Heart right ventricle (tissue), 16 donors: ENCODE results near the gene INSL3. TPM values are rescaled to one million over a fixed set of nuclear protein-coding genes. Genes with fewer than 3 reads are reported as not detected.

Experiments used
- ATAC-seq, 8 donors: fragments of 200-7000 bp; cut with Tn5 transposase; one replicate each; pipeline ENCODE4 v1.9.1; 2020; ENCODE audit warnings: mild to moderate bottlenecking in 8 of 8, moderate library complexity in 8 of 8, moderate number of reproducible peaks in 1 of 8
- DNase-seq, 2 donors: peaks; one replicate each; pipeline ENCODE4 v3.0.0-alpha.2; 2020
- H3K27ac ChIP-seq, 10 donors: fragments of 200-600 bp; sonication (generic) in 2 of 10; one replicate each; pipeline versions ENCODE4 v1.5.0 to v1.8.0; 2020 to 2022; ENCODE audit warnings: mild to moderate bottlenecking in 3 of 10
- H3K27me3 ChIP-seq, 7 donors: fragments of 200-600 bp; one replicate each; pipeline ENCODE4 v1.8.0; 2021 to 2022; ENCODE audit warnings: mild to moderate bottlenecking in 2 of 7
- H3K36me3 ChIP-seq, 9 donors: fragments of 200-600 bp; sonication (generic) in 1 of 9; one replicate each; pipeline versions ENCODE4 v1.5.0 to v1.8.0; 2020 to 2022; ENCODE audit warnings: mild to moderate bottlenecking in 2 of 9
- H3K4me1 ChIP-seq, 9 donors: fragments of 200-600 bp; sonication (generic) in 1 of 9; one replicate each; pipeline versions ENCODE4 v1.5.0 to v1.8.0; 2020 to 2022; ENCODE audit warnings: mild to moderate bottlenecking in 4 of 9
- H3K4me3 ChIP-seq, 10 donors: fragments of 200-600 bp; sonication (generic) in 2 of 10; one replicate each; pipeline versions ENCODE4 v1.5.0 to v1.8.0; 2020 to 2022; ENCODE audit warnings: mild to moderate bottlenecking in 7 of 10, moderate library complexity in 2 of 10
- H3K9me3 ChIP-seq, 11 donors: fragments of 200-600 bp in 10 of 11; sonication (generic) in 2 of 11; one replicate each; pipeline versions ENCODE4 v1.5.0 to v1.8.0; 2013 to 2022; ENCODE audit warnings: mild to moderate bottlenecking in 2 of 11, control low read depth in 1 of 11, moderate library complexity in 1 of 11
- WGBS, 2 donors: extraction: QIAGEN DNeasy Blood & Tissue Kit; methylation state at CpG; one replicate each; pipeline ENCODE4 v1.1.7; 2013; ENCODE audit warnings: inconsistent platforms in 1 of 2; 5-methylcytosine and 5-hydroxymethylcytosine counted together
- intact Hi-C, 10 donors: fragments of 100-400 bp; cut with DNase I; formaldehyde crosslinking; loops; one replicate each; pipeline versions ENCODE4 v1.11.1 to v1.14.2; 2022
- polyA plus RNA-seq, 2 donors: library from polyadenylated mRNA; stranded (reverse); fragments of 200-250 nt; gene quantifications; one replicate each; pipeline ENCODE4 v1.2.3, GENCODE V29; 2013
- total RNA-seq, 10 donors: library from RNA; stranded (reverse); fragmentation: NEBNext Ultra II Directional in 3 of 10; extraction: Animal tissue kit (Norgen Biotek cat#: 25700) in 3 of 10; gene quantifications; one replicate each; pipeline versions ENCODE4 v1.2.1 to v1.2.4, GENCODE V29; 2021 to 2023
- TF ChIP-seq, protein P1 (sequence below), 9 donors: fragments of 200-600 bp; sonication (generic) in 2 of 9; IDR thresholded peaks; one replicate each; pipeline versions ENCODE4 v1.5.0 to v1.8.0; 2021 to 2022; ENCODE audit warnings: antibody characterized with exemption in 9 of 9, mild to moderate bottlenecking in 5 of 9, moderate library complexity in 1 of 9
- donor health status: Arrhythmogenic right ventricular cardiomyopathy.
- donor health status: ischemic (EF 13 %, LVEDD 7.1; RV severe dilation, severe dysfunction).
- donor health status: healthy with polysubstance abuse.
- donor health status: DM: no; HTN: yes; CAD: no.
- donor health status: DM: no; HTN: no; CAD: no.
- donor health status: ischemic (EF 25% LVEDD 6.9; RV normal size, moderate dysfunction).
- donor health status: ischemic (EF 25% LVEDD 5.7; RV mildly dilated, moderate dysfunction).
- donor health status: healthy.
- donor health status: DM: yes; HTN: yes; CAD: no.
- donor health status: Ischemic cardiomyopathy.
- donor health status: ischemic (EF 35%, LVEDD 5.7; RV mildly dilated, moderate dysfunction).
- donor health status: nonischemic (EF 11% LVEDD 7.7; RV severe dilation, severe dysfunction).
- donor health status: DM: yes; HTN: yes; CAD: no.
- donor health status: PGD.
- donor health status: ischemic (EF 29% LVEDD 5.4; RV normal size, mild dysfunction).
- donor health status: nonischemic (EF 23%, LVEDD 6.1; RV moderate dilation, normal function).

Gene INSL3
- total and polyA plus RNA-seq, 12 donors, result 0.04 TPM; not detected in 11

DNA sequence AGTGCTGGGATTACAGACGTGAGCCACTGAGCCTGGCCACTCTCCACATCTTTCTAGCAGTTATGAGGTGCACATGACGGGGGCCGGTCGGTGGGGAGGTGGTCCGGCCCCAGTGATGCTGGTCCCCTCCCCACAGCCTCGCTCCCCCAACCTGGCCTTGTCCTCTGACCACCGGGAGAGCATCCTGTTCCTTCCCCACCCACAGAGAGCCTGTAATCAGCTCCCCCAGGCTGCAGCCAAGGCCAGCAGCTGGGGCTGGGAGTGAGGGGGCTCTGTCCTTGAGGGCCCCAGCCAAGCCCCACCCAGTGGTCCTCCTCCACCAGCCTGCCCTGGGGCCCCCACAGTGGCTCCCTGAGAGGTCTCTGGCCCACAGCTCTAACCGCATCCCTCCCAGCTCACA is 3.0 kb upstream of the INSL3 start:
- ATAC-seq, result no peak
- H3K27ac ChIP-seq, result no peak overlapping the region
- TF ChIP-seq, protein P1, sequence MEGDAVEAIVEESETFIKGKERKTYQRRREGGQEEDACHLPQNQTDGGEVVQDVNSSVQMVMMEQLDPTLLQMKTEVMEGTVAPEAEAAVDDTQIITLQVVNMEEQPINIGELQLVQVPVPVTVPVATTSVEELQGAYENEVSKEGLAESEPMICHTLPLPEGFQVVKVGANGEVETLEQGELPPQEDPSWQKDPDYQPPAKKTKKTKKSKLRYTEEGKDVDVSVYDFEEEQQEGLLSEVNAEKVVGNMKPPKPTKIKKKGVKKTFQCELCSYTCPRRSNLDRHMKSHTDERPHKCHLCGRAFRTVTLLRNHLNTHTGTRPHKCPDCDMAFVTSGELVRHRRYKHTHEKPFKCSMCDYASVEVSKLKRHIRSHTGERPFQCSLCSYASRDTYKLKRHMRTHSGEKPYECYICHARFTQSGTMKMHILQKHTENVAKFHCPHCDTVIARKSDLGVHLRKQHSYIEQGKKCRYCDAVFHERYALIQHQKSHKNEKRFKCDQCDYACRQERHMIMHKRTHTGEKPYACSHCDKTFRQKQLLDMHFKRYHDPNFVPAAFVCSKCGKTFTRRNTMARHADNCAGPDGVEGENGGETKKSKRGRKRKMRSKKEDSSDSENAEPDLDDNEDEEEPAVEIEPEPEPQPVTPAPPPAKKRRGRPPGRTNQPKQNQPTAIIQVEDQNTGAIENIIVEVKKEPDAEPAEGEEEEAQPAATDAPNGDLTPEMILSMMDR (IDR thresholded peaks at IDR 0.05), result no peak
- no peaks in the 10 kb centered on the region for H3K4me1 ChIP-seq
- peaks cover 0 to 42% (median 15%) of the 10 kb centered on the region in 7 donors for H3K27me3 ChIP-seq
- no peaks in the 10 kb centered on the region for H3K9me3 ChIP-seq
- no peak overlapping the region for H3K4me3 ChIP-seq
- DNase-seq, result no peak
- 49 to 60% methylated on average over 8 of the region's 8 CpGs for WGBS, 2 donors
- intact Hi-C loops, result no loop called here
- H3K36me3 ChIP-seq, result peaks cover 0 to 29% (median 0%) of the 10 kb centered on the region in 9 donors

- no peaks in the 10 kb centered on the region for H3K36me3 ChIP-seq
- no peak for ATAC-seq
- TF ChIP-seq, protein P1 (IDR thresholded peaks at IDR 0.05), result no peak
- H3K27me3 ChIP-seq, result peaks cover 0 to 62% (median 25%) of the 10 kb centered on the region in 7 donors
- no peaks in the 10 kb centered on the region for H3K4me1 ChIP-seq
- 76 to 80% methylated on average over 13 of the region's 13 CpGs for WGBS, 2 donors
- no peaks in the 10 kb centered on the region for H3K9me3 ChIP-seq
- H3K4me3 ChIP-seq, result no peak overlapping the region
- intact Hi-C loops, result no loop called here
- H3K27ac ChIP-seq, result no peak overlapping the region
- DNase-seq, result no peak
Observed at GRCh38 chr19:17817668-17818363, 3.5 kb downstream of the INSL3 start.

DNA sequence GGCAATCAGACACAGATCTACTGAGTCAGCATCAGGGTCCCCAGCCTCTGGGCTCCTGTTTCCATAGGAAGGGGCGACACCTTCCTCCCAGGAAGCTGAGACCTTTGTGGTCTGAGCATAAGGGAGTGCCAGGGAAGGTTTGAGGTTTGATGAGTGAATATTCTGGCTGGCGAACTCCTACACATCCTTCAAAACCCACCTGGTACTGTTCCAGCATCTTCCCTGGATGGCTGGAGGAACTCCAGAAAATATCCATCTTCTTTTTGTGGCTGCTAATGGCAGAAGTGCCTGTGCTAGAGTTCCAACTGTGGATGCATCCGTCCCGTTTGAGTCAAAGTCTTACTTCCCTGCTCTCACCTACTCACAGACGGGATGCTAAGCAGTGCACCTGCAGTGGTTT is 9.2 kb downstream of the INSL3 start:
- intact Hi-C loops, result no loop called here
- Histone ChIP-seq H3K4me3 (no peak overlapping the region), H3K27ac (no peak overlapping the region), H3K4me1 (no peaks in the 10 kb centered on the region), H3K27me3 (peaks cover 0 to 80% (median 44%) of the 10 kb centered on the region in 7 donors), H3K36me3 (no peaks in the 10 kb centered on the region), H3K9me3 (peaks cover 0 to 8% (median 0%) of the 10 kb centered on the region in 11 donors)
- DNase-seq (no peak), ATAC-seq (no peak)
- WGBS, 2 donors, result 60 to 69% methylated on average over 5 of the region's 5 CpGs
- TF ChIP-seq, protein P1 (IDR thresholded peaks at IDR 0.05), result no peak

- no peak for DNase-seq
- WGBS, 2 donors, result 84 to 89% methylated on average over 20 of the region's 20 CpGs
- intact Hi-C loops, result no loop called here
- H3K36me3 ChIP-seq, result no peaks in the 10 kb centered on the region
- no peak for ATAC-seq
- H3K27me3 ChIP-seq, result peaks cover 0 to 78% (median 42%) of the 10 kb centered on the region in 7 donors
- peaks cover 0 to 8% (median 0%) of the 10 kb centered on the region in 11 donors for H3K9me3 ChIP-seq
- TF ChIP-seq, protein P1 (IDR thresholded peaks at IDR 0.05), result no peak
- H3K27ac ChIP-seq, result no peak overlapping the region
- H3K4me3 ChIP-seq, result no peak overlapping the region
- H3K4me1 ChIP-seq, result no peaks in the 10 kb centered on the region
Observed at GRCh38 chr19:17811681-17812080, 9.6 kb downstream of the INSL3 start.
